ENCODE measurements around the gene NUDT7. TPM values are rescaled to one million over a fixed set of nuclear protein-coding genes. Genes with fewer than 3 reads are reported as not detected.

The NUDT7 gene
- total RNA-seq, 1 experiment from 2014 or later: 7.5 TPM

GRCh38 chr16:77700846-77701245 is 21.5 kb upstream of the NUDT7 start:
- ChIA-PET CTCF (no interaction called here), POLR2A (no interaction called here)
- Mint-ChIP-seq H3K27me3 (ENCODE audit: low read depth) (no peaks in the 10 kb centered on the region; the same call in none of the 2 replicates), H3K4me1 (no peaks in the 10 kb centered on the region), H3K4me3 (no peak overlapping the region), H3K27ac (no peak overlapping the region), H3K36me3 (no peaks in the 10 kb centered on the region), H3K9me3 (peaks cover 5% of the 10 kb centered on the region)
- ATAC-seq (no peak), DNase-seq (ENCODE audit: low spot score) (no peak)
- TF ChIP-seq HMGXB4 (CRISPR knock-in tag; IDR thresholded peaks at IDR 0.05): no peak
- no peak for TF ChIP-seq RELA (CRISPR knock-in tag; IDR thresholded peaks at IDR 0.05; ENCODE audit: borderline replicate concordance)
- no peak for TF ChIP-seq IRF2 (CRISPR knock-in tag; IDR thresholded peaks at IDR 0.05; ENCODE audit: borderline replicate concordance, low read depth)
- TF ChIP-seq NFATC4 (CRISPR knock-in tag; IDR thresholded peaks at IDR 0.05): no peak
- no peak for TF ChIP-seq ETV6 (CRISPR knock-in tag; IDR thresholded peaks at IDR 0.05)
- no peak for TF ChIP-seq MLX (CRISPR knock-in tag; IDR thresholded peaks at IDR 0.05)
- TF ChIP-seq ZMAT4 (CRISPR knock-in tag; IDR thresholded peaks at IDR 0.05): no peak
- no peak for TF ChIP-seq NFE2L1 (CRISPR knock-in tag; IDR thresholded peaks at IDR 0.05)
- no peak for TF ChIP-seq E2F5 (CRISPR knock-in tag; IDR thresholded peaks at IDR 0.05)
- no peak for TF ChIP-seq TEAD1 (CRISPR knock-in tag; IDR thresholded peaks at IDR 0.05)
- no peak for TF ChIP-seq ARID4B (CRISPR knock-in tag; IDR thresholded peaks at IDR 0.05; ENCODE audit: borderline replicate concordance)
- TF ChIP-seq OVOL2 (CRISPR knock-in tag; IDR thresholded peaks at IDR 0.05; ENCODE audit: borderline replicate concordance): no peak
- no peak for TF ChIP-seq MAX (CRISPR knock-in tag; IDR thresholded peaks at IDR 0.05)
- TF ChIP-seq PRDM15 (CRISPR knock-in tag; IDR thresholded peaks at IDR 0.05): no peak
